Nucleus accumbens (tissue), 56 donors: ENCODE data around the gene DSCAML1.
A peak's percentile ranks its signal among the peaks of the same experiment; 100 is the strongest.

Source experiments
- DNase-seq, 56 donors: peaks; one replicate each; lab custom pipeline; 2025; lab: John Stamatoyannopoulos, UW

DSCAML1 gene

DNA sequence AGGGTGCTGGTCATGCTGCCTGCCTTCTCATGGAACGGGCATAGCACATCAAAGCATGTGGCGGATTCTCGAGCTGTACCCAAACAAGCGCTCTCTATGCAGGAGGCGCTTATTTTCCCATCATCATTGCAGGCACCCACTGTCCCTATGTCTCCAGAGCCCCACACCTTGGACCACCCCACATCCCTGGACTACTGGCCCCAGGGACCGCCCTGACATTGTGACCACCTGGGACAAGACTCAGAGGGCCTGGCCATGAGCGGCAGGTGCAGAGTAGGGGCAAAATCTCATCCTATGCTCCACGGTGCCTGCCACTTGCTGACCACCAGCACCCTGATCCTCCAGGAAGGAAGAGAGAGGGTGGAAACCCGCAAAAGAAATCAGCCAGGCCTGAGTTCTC is 170.4 kb downstream of the DSCAML1 start:
- DNase-seq = no peak

DNA sequence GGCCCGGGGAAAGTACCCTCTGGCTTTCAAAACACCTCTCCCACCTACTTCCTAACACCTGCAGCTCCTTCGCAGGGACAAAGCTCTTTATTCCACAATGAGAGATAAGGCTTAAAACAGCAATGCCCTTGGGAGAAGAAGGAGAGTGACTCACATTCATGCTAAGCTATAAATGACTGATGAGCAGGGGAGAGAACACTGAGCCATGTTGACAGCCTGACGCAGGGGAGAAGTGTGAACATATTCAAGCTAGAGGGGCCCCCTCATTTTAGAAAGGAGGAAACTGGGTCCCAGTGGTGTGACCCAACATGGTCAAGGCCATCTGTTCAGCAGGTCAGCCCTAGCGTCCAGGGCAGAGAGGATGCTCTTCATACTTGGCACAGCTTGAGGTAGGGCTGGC is 171.8 kb downstream of the DSCAML1 start:
- peak in 3 of 56 donors; percentile 27 to 41 (median 39) for DNase-seq

DNA sequence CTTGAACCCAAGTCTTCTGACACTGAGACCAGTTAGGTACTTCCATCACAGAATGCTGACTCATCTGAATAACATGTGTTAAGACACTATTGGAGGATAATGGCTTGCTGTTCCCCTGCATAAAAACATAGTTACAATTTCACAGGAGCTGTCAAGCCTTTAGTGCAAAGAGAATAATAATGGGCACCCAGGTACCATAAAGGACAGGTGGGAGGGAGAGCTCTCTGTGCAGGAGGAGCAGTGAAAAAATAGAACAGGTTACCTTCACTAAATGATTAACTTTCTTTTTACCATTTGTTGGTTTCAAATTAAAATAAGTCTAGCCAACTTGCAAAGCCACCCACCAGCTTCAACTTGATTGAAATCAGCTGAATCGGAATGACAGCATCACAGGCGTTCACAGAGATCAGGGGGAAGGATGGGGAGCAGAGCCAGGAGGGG is 173.2 kb downstream of the DSCAML1 start:
- DNase-seq = peak in 16 of 56 donors; percentile 17 to 65 (median 38)

DNA sequence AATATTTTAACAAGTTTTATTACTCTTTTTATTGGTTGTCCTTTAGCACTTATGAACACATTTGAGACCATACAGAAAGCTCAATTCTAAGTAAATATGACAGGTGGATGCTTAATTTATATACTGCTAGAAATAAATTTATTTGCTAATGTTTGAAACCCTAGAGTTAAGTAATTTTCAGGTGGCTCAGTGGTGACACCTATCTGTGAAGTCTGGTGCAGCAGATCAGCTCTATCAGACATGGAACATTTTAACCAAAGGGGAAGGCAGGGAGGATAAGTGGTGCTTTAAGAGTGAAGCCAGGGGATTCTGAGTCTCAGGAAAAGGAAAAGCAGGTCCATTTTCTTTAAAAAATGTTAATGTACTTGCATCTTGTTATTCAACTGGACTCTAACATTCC is 175.8 kb downstream of the DSCAML1 start:
- DNase-seq = no peak

DNA sequence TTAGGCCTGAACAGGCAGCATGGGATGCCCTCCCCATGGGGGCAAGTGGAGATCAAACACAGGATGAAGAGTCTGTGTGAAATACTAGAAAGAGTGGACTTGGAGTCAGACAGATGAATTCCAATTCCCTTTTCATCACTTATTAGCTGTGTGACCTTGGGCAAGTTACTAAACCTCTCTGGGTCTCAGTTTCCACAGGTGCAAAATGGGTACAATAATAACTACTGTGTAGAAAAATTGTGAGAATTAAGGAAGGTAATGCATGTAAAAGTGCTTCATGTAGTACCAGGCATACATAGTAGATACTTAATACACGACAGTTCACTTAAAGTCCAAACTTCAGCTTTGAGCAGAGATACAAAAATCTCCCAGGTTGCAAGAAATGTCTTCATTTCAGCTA is 176.4 kb downstream of the DSCAML1 start:
- no peak for DNase-seq

DNA sequence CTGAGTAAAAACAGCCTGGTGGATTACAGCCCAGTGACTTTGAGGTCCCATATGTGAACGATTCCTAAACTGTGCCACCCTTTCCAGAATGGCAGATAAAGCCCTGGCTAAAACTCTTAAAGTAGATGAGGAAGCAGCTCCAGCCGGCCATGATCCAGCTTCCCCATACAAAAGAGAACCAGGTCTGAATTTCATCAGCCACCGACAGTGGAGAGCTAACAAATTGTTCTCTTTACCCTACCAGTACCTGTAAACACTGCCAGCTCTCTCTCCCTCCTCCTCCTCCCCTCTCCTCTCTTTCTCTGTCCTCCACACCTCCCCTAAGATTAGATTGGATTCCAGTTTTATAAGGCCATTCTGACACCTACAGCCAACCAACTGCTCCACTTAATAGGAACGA is 176.9 kb downstream of the DSCAML1 start:
- no peak for DNase-seq

DNA sequence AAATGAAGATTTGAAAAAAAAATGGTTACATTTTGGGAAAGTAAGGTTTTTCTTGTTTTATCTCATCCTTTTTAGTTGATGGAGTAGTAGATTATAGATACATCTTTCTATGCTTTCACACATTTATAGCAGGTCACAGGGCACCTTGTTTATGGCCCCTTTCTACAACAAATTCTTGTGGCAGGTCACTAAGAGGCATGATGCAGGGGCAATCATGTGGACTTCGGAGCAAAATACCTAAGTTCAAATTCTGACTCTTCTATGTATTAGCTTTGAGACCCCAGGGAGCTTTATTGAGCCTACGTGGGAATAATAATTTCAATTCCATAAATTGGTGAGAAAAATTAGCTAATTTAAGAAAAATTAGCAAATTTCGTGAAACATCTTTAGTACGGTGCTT is 177.4 kb downstream of the DSCAML1 start:
- DNase-seq = no peak

DNA sequence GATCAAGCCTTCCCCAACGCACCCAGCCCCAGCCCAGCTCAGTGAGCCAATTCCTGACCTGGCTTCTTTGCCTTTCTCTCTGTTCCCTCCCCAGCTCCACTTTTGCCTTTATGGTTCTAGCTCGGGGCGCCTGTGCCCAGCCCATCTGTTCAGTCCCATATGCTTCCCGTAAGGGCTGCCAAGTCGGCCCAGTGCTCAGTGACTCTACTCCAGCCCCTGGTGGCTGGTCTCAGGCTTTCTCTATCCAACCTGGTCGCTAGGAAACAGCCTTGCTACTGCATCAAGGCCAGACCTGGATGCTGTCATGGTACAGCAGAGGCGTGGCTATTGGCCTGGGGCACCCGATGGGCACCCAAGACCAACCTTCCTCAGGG is 178.0 kb downstream of the DSCAML1 start:
- peak in 7 of 56 donors; percentile 21 to 38 (median 28) for DNase-seq

DNA sequence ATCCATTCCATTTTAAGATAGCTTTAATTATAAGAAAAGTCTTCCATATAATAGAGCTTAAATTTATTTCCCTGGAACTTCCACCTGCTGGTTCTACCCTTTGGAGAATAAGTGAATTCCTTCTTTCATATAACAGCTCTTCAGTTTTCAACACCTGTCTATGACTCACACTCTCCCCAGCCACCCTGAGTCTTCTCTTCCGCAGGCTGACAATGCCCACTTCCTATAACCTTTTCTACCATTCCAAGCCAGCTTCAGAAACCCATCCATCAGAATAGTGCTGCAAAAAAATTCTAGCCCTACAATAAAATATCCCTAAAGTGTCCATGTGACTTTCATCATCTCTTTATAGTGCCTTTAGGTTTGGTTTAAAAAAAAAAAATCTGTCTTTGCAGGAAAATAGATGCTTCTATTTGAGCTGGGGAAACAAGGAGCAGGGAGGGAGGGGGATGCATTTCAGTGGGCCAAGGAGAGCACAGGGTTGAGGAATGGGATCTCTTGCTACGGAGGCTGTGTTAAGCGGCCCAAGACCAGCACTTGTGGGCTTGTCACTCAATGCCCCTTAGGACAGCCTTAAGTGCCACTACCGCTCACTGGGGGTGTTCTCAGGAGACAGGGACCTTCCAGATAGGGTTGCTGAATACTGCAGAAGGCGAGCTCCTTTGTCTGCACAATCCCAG is 178.6 kb downstream of the DSCAML1 start:
- no peak for DNase-seq

DNA sequence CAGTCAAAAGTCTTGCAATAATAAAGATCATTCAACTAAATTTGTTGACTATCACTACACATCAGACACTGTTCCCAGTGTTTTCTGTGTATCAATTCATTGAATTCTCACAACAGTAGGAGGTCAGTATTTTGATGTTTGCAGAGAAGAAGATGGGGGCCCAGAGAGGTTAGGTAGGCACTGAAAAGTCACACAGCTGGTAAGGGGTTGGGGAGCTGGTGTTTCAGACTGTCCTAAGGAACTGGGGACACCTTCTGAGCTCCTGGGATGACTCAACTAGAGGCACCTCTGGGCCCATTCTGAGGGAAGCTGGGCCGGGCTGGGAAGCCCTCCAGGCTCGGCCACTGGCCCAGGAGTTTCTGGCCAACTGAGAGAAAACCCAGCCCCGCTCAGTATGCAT is 180.0 kb downstream of the DSCAML1 start:
- DNase-seq = no peak

DNA sequence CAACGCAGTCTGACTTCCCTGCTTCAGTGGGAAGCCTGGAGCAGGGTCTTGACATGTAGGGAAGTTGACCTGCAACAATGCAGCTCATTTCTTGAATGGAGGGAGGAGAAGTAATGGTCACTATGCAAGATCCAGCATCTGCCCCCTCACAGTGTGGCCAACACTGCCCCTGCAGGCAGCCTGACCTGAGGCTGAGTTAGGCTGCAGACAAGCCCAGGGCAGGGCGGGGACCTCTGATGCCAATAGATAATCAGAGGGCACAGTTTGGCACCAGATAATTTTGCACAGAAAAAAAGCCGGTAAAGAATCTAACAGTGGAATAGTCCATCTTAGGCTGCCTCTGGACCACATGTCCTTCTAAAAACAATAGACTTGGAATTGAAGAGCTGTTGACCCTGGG is 182.3 kb downstream of the DSCAML1 start:
- no peak for DNase-seq

DNA sequence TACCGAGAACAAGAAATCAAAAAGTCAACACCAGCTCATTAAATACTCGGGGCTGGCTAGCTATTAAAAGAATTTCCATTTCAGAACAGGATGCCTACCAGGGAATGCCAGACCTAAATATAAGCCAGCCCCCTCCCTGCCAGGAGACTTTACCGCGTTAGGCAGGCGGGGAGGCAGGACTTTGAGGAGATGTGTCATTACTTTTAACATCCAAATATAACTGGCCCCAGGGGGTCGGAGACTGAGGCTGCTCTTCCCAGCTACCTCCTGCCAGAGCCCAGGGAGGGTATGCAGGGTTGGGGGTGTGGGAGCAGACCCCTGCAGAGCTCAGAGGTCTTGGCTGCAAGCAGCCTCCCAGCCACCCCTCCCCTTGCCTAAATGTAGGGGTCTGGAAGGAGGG is 183.5 kb downstream of the DSCAML1 start:
- DNase-seq = no peak

DNA sequence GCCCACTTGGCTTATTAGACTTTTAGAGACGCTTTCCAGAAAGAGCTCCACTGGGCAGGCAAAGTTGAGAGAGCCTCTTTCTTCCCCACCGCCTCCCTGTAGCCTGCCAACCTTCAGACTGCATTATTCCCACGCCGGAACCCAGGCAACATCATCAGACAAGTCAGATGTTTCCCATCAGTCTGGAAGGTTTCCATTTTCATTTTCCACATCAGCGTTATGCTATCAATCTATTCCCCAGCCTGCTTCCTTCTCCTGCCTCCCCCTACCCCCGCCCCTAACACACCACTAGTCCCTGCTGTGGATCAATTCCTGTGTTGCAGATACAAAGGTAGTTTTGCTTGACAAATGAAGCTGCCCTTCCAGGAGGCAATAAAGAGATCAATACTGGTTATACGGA is 184.8 kb downstream of the DSCAML1 start:
- DNase-seq = no peak

DNA sequence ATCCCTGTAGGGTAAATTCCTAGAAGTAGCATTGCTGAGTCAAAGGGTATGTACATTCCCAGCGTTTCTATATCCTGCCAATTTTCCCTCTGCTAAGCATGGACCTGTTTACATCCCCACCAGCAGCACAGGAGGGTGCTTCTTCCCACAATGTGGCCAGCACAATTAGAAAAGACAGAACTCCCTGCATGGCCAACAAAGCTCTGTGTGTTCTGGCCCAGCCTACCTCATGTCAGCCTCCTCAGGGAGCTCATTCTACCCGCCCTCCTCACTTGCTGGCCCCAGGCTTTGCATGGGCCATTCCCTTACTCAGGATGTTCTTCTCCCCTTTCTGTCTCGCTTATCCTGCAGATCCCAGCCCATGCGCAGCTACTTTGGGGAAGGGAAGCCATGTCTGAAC is 186.1 kb downstream of the DSCAML1 start:
- no peak for DNase-seq

DNA sequence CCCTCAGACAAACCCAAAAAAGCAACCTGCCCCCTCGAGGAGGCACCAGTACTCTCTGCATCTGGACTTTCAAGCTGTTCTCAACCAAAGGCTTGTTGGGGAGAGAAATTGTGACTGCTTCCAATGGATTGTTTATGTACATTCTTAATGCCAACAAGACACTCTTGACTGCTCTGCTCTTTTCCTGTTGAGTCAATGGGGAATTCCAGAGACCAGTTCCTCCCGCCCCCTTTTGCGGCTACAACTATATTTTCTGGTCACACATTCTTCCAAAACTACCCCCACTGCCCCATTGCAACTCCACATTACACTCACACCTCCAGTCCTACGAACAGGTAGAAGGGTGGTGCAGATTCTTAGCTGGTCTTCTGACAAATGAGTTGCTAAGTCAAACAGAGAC is 187.0 kb downstream of the DSCAML1 start:
- no peak for DNase-seq

DNA sequence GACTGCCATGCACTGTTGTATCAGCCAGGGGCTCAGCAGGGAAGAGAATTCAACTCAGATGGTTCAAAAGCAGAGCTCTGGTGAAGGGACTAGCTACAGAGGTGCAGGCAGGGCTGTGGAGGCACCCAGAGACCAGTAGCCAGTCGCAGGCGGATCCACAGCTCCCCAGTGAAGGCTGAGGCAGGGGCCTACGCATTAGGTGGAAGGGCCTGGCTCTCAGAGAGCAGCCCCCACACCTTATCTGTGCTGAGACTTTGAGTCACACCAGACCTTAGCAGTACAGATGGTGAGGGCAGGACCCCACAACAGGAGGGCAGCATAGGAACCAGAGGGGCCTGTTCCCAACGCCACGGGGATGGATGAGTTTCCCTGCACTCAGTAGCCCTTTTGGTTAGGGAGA is 189.6 kb downstream of the DSCAML1 start:
- DNase-seq = no peak

DNA sequence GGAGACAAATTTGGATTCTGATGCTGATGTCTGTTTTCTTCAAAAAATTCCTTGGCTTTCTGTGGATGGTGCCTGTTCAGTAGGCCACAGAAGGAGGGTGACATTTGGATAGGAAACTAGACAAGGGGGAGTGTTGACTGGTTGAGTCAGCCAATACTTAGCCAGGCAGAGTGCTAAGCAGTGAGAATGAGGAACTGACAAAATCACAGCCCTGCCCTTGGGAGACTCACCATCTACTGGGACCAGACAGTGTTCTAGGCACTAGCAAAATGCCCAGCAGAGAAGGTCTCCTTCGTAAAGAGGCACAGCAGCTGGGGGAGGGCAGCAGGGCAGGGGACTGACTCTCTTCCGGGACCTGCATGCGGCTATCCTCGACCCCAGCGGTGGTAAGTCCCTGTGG is 190.2 kb downstream of the DSCAML1 start:
- DNase-seq = no peak

DNA sequence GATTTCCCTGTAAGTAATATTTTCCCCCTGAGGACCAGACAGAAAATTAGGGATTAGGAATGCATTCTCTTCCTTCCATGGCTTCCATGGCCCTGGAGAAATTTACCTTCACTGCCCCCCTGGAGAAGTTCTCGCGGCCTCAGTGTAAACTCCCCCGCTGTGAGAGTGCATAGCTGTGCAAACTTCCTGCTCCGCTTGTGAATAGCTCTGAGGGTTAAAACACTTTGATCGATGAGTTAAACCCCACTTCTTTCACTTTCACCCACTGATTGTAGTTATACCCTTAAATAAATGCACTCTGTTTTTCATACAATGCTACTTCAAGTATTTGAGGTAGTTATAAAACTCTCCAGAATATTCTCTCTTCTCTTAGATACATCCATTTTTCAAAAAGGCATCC is 190.8 kb downstream of the DSCAML1 start:
- no peak for DNase-seq

DNA sequence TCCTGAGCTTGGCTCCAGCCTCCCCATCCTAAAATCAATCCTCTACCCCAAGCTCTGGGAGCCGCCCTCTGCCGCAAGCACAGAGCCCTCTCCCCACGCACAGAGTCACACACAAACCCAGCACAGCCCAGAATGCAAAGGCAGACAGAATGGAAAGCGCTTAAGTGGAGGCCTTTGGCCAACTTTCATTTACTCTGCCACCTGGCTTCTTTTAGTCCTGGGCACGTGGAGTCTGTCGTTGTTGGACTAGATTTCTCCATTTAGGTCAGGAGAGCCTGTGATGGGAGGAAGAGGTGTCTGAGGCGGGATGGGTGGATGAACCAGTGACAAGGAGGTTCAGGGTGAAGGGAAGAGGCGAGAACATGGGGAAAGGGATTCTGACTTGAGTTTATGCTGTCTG is 191.7 kb downstream of the DSCAML1 start:
- DNase-seq = no peak

DNA sequence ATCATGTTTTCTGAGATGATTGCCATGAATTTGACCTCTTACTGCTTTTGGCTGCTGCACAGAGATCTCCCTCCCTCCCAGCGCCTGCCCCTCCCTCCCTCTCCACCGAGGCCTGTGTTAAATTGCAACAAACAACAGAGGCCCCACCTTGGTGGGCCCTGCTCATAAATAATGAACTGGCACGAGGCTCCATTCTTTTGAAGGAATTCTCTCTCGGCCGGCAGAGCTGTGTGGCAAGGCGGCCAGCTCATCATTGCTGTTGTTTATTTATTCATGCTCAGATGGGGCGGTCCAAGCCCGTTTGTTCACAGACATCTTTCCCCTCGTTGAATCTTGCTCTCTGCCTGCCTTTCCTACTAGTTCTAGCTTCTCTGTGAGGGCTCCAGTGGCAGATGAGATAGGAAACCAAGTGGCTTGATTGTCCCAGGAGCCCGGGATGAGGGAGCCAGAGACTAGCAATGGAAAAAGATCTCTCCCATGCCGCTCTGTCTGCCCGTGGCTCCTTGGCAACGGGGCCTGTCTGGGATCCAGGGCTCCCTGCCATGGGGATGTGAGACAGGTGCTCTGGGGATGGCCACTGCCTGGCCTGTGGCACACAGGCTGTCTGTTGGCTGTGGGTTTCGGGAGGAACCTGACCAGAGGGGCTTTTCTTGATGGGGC is 192.6 kb downstream of the DSCAML1 start:
- DNase-seq = peak in 36 of 56 donors; percentile 31 to 77 (median 52)

DNA sequence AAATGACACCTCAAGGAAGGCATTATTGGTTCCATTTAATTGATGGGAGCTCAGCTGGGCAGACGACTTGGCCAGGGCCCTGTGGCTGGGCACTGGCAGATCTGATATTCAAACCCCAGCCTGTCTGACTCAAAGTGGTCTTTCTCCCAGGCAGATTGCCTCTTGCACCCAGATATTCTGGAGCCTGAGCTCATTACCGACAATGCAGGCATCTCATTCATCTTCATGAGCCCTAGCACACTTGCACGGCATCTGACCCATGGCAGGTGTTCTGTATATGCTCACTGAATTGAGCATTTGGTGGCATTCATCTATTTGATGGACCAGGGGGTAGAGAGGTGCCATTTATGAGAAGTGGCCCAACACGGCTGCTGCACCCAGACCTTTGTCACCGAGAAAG is 193.1 kb downstream of the DSCAML1 start:
- DNase-seq = no peak

DNA sequence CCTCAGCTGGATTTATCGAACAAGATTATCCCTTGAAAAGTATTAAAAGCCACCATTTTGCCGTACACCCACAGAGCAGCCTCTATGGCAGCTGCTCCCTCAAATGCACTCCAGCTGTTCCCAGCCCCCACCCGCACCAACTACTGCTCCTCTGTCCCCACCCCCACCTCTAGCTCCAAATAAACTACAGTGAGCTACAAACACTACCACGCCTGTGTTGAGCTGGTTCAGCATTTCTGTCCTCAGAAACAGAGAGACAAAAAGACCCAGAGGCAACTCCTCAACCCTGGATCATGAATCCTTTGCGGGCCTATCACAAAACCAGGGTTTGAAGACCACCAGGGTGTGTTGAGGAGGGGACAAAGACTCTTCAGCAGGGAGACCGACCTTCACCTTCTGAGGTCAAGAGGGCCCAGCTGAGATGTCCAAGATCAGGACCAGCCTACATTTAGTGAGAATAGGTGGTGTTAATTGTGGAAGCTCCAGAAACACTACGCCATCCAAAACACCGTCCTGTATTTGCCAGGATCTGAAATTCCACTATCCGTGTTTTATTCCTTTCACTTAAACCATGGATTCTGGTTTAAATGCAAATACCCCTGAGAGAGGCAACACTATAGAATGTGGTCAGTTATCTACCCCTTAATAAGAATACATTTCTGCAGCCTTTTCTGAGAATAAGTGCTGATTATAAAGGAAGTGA is 195.9 kb downstream of the DSCAML1 start:
- peak in 25 of 56 donors; percentile 20 to 81 (median 60) for DNase-seq
